GM23338 (cell line): ENCODE measurements around the gene PARP3.

ENCODE experiments used
- CREB1 ChIP-seq: fragments of 250-450 bp; sonication (Bioruptor Pico); IDR thresholded peaks from 2 replicates; pipeline ENCODE4 v1.5.0; 2020; ENCODE audit warnings: low read depth, mild to moderate bottlenecking, moderate library complexity
- EZH2 ChIP-seq: fragments of 200-600 bp; sonication (generic); IDR thresholded peaks from one replicate; pipeline ENCODE4 v1.8.0; 2017; ENCODE audit warnings: antibody characterized with exemption, mild to moderate bottlenecking, low read depth; ENCODE audit not compliant: unreplicated experiment
- EZH2phosphoT487 ChIP-seq: fragments of 200-600 bp; sonication (generic); IDR thresholded peaks from one replicate; pipeline ENCODE4 v1.8.1; 2018; ENCODE audit warnings: antibody characterized with exemption; ENCODE audit not compliant: unreplicated experiment
- JUNB ChIP-seq: IDR thresholded peaks from one replicate; pipeline ENCODE4 v1.6.1; 2016; ENCODE audit warnings: antibody characterized with exemption; ENCODE audit not compliant: unreplicated experiment
- POLR2AphosphoS5 ChIP-seq: IDR thresholded peaks from 2 replicates; pipeline ENCODE4 v1.6.1; 2016; ENCODE audit warnings: antibody characterized with exemption, low read depth
- REST ChIP-seq: IDR thresholded peaks from one replicate; pipeline ENCODE4 v1.6.1; 2018; ENCODE audit warnings: antibody characterized with exemption; ENCODE audit not compliant: unreplicated experiment
- STAT1 ChIP-seq: IDR thresholded peaks from one replicate; pipeline ENCODE4 v1.6.1; 2016; ENCODE audit warnings: antibody characterized with exemption; ENCODE audit not compliant: unreplicated experiment
- ZNF114 ChIP-seq: fragments of 250-450 bp; sonication (Bioruptor Pico); IDR thresholded peaks from 2 replicates; pipeline ENCODE4 v1.5.0; 2020; ENCODE audit warnings: mild to moderate bottlenecking, moderate library complexity
- ZNF331 ChIP-seq: fragments of 250-450 bp; sonication (Bioruptor Pico); IDR thresholded peaks from 2 replicates; pipeline ENCODE4 v1.5.0; 2020; ENCODE audit warnings: low read depth, mild to moderate bottlenecking, moderate library complexity
- TF ChIP-seq, protein P1 (sequence below), 2 experiments: fragments of 200-600 bp in 1 of 2; sonication (generic) in 1 of 2; conservative IDR thresholded peaks; 2 replicates each; pipeline versions ENCODE4 v1.5.1 to v1.6.1; 2016 to 2017; ENCODE audit warnings: antibody characterized with exemption in 2 of 2, low read depth in 2 of 2, mild to moderate bottlenecking in 2 of 2, moderate library complexity in 1 of 2
- TF ChIP-seq, protein P2 (sequence below): IDR thresholded peaks from 2 replicates; pipeline ENCODE4 v1.6.1; 2016; ENCODE audit warnings: antibody characterized with exemption

GRCh38 chr3:51934991-51935885 is 6.9 kb upstream of the PARP3 start:
- TF ChIP-seq, protein P1, sequence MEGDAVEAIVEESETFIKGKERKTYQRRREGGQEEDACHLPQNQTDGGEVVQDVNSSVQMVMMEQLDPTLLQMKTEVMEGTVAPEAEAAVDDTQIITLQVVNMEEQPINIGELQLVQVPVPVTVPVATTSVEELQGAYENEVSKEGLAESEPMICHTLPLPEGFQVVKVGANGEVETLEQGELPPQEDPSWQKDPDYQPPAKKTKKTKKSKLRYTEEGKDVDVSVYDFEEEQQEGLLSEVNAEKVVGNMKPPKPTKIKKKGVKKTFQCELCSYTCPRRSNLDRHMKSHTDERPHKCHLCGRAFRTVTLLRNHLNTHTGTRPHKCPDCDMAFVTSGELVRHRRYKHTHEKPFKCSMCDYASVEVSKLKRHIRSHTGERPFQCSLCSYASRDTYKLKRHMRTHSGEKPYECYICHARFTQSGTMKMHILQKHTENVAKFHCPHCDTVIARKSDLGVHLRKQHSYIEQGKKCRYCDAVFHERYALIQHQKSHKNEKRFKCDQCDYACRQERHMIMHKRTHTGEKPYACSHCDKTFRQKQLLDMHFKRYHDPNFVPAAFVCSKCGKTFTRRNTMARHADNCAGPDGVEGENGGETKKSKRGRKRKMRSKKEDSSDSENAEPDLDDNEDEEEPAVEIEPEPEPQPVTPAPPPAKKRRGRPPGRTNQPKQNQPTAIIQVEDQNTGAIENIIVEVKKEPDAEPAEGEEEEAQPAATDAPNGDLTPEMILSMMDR (conservative IDR thresholded peaks at IDR 0.05; ENCODE audit: low read depth in 2 of 2), result no peak
- no peak for TF ChIP-seq REST
- no peak for TF ChIP-seq POLR2AphosphoS5
- TF ChIP-seq JUNB, result no peak
- no peak for TF ChIP-seq EZH2
- TF ChIP-seq EZH2phosphoT487, result no peak
- TF ChIP-seq ZNF331 (CRISPR knock-in tag), result no peak
- no peak for TF ChIP-seq STAT1
- no peak for TF ChIP-seq CREB1 (CRISPR knock-in tag)
- TF ChIP-seq, protein P2, sequence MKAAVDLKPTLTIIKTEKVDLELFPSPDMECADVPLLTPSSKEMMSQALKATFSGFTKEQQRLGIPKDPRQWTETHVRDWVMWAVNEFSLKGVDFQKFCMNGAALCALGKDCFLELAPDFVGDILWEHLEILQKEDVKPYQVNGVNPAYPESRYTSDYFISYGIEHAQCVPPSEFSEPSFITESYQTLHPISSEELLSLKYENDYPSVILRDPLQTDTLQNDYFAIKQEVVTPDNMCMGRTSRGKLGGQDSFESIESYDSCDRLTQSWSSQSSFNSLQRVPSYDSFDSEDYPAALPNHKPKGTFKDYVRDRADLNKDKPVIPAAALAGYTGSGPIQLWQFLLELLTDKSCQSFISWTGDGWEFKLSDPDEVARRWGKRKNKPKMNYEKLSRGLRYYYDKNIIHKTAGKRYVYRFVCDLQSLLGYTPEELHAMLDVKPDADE, result no peak
- TF ChIP-seq ZNF114 (CRISPR knock-in tag), result no peak
